ENCODE data around the gene DOCK4. TPM values are rescaled to one million over a fixed set of nuclear protein-coding genes. Genes with fewer than 3 reads are reported as not detected.

The DOCK4 gene
- total RNA-seq, 1 experiment from 2014 or later, result 4.9 TPM

GRCh38 chr7:112162784-112163506, 43.3 kb downstream of the DOCK4 start:
- no peak overlapping the region for H3K14ac ChIP-seq (ENCODE audit: insufficient read depth, low read length)
- H2BK120ac ChIP-seq (ENCODE audit: low read depth, low read length, poor library complexity, severe bottlenecking), result no peak overlapping the region
- H3K79me2 ChIP-seq (ENCODE audit: insufficient read depth, low read length), result peaks cover 1% of the 10 kb centered on the region; the same call in 1 of the 2 replicates
- H4K20me1 ChIP-seq (ENCODE audit: control insufficient read depth, insufficient read depth, insufficient read length), result no peaks in the 10 kb centered on the region
- Mint-ChIP-seq H3K27me3 (ENCODE audit: low read depth) (no peaks in the 10 kb centered on the region), H3K4me3 (peak overlapping the region in 1 of 2 experiments; percentile 62; a peak in 3 of 5 replicates), H3K9me3 (no peaks in the 10 kb centered on the region), H3K27ac (peak overlapping the region; percentile 41 to 91 (median 50); a peak in 5 of 7 replicates), H3K36me3 (ENCODE audit: insufficient read depth in 1 of 3, low read depth in 3 of 3) (no peaks in the 10 kb centered on the region), H3K4me1 (peaks cover 34 to 46% of the 10 kb centered on the region in 2 experiments)
- no peak overlapping the region for H4K5ac ChIP-seq (ENCODE audit: insufficient read length, low read depth, low read length)
- no peak overlapping the region for H3K23ac ChIP-seq (ENCODE audit: insufficient read length, low read depth, low read length)
- no peak overlapping the region for H3K18ac ChIP-seq (ENCODE audit: insufficient read length, low read depth, low read length)
- no CpG with 5 or more reads among the region's 6 CpGs for WGBS (ENCODE audit: extremely low coverage, insufficient read length, low lambda C conversion rate)
- no peak overlapping the region for H3T11ph ChIP-seq (ENCODE audit: low read length)
- peaks cover 4% of the 10 kb centered on the region for H3K79me1 ChIP-seq (ENCODE audit: insufficient read depth, low read depth, low read length, poor library complexity, severe bottlenecking)
- H3K4me2 ChIP-seq (ENCODE audit: insufficient read depth, insufficient read length, low read length), result no peak overlapping the region
- H3K9me3 ChIP-seq (ENCODE audit: control insufficient read depth, low read depth, low read length), result no peaks in the 10 kb centered on the region
- H4K8ac ChIP-seq (replicated peaks; ENCODE audit: insufficient read length, low read depth, low read length), result no peak overlapping the region
- no peak overlapping the region for H2AFZ ChIP-seq (ENCODE audit: low read length)
- H2BK15ac ChIP-seq (ENCODE audit: low read depth, low read length), result no peak overlapping the region
- no peak overlapping the region for H2BK20ac ChIP-seq (ENCODE audit: low read depth, low read length, poor library complexity, severe bottlenecking)
- no peaks in the 10 kb centered on the region for H3K23me2 ChIP-seq (ENCODE audit: insufficient read length, low read depth, low read length, poor library complexity, severe bottlenecking)
- H3K56ac ChIP-seq (ENCODE audit: insufficient read length, low read depth, low read length), result no peak overlapping the region
- no peak overlapping the region for H4K91ac ChIP-seq (ENCODE audit: insufficient read length, low read depth, low read length)
- DNase-seq, result no peak
- TF ChIP-seq CTCF (conservative IDR thresholded peaks at IDR 0.05), result no peak
- H3K9ac ChIP-seq (ENCODE audit: extremely low read depth, insufficient read length, low read length), result no peak overlapping the region
- H2BK12ac ChIP-seq (ENCODE audit: insufficient read length, low read depth, low read length), result no peak overlapping the region
- no peak overlapping the region for H2AK5ac ChIP-seq (ENCODE audit: insufficient read length, low read length)
- H2BK5ac ChIP-seq (ENCODE audit: insufficient read length, low read length), result no peak overlapping the region
- no peak overlapping the region for H3K4ac ChIP-seq (ENCODE audit: low read depth, low read length)
- no peaks in the 10 kb centered on the region for H3K27me3 ChIP-seq (ENCODE audit: insufficient read depth, low read length)
- H3K27ac ChIP-seq (ENCODE audit: insufficient read length, low read depth, low read length), result no peak overlapping the region
- peaks cover 13% of the 10 kb centered on the region; the same call in 1 of the 2 replicates for H3K4me1 ChIP-seq (ENCODE audit: insufficient read depth, low read length)
